Fibroblast of skin of back (primary cell): Measurements from ENCODE around the gene RAI1.

Source experiments
- DNase-seq: peaks from one replicate; pipeline ENCODE4 v3.0.0-alpha.2; 2013

Gene RAI1

GRCh38 chr17:17721140-17721668, 39.9 kb downstream of the RAI1 start:
- no peak for DNase-seq

- no peak for DNase-seq
These were observed 41.0 kb downstream of the RAI1 start for GRCh38 chr17:17722081-17722905.

GRCh38 chr17:17722906-17723353, 41.7 kb downstream of the RAI1 start:
- no peak for DNase-seq

- DNase-seq: peak; percentile 87
These were observed 42.4 kb downstream of the RAI1 start for GRCh38 chr17:17723354-17724261.

- peak; percentile 55 for DNase-seq
These were observed 43.2 kb downstream of the RAI1 start for GRCh38 chr17:17724307-17725010.

- DNase-seq: no peak
These were observed 43.9 kb downstream of the RAI1 start for GRCh38 chr17:17725011-17725751.

GRCh38 chr17:17725752-17726457, 44.6 kb downstream of the RAI1 start:
- no peak for DNase-seq

- DNase-seq: no peak
These were observed 45.3 kb downstream of the RAI1 start for GRCh38 chr17:17726458-17727060.

- no peak for DNase-seq
These were observed 45.9 kb downstream of the RAI1 start for GRCh38 chr17:17727111-17727659.

- DNase-seq: no peak
These were observed 46.9 kb downstream of the RAI1 start for GRCh38 chr17:17728146-17728545.

GRCh38 chr17:17728550-17729251, 47.4 kb downstream of the RAI1 start:
- DNase-seq: no peak

- no peak for DNase-seq
These were observed 48.5 kb downstream of the RAI1 start for GRCh38 chr17:17729620-17730249.

GRCh38 chr17:17730250-17730935, 49.1 kb downstream of the RAI1 start:
- DNase-seq: no peak

GRCh38 chr17:17732444-17732843, 51.2 kb downstream of the RAI1 start:
- DNase-seq: no peak

- DNase-seq: peak; percentile 87
These were observed 51.8 kb downstream of the RAI1 start for GRCh38 chr17:17732892-17733670.

GRCh38 chr17:17736205-17737183, 55.2 kb downstream of the RAI1 start:
- peak; percentile 63 for DNase-seq
